ENCODE measurements around the gene TCF15.

- TF ChIP-seq, protein P1, sequence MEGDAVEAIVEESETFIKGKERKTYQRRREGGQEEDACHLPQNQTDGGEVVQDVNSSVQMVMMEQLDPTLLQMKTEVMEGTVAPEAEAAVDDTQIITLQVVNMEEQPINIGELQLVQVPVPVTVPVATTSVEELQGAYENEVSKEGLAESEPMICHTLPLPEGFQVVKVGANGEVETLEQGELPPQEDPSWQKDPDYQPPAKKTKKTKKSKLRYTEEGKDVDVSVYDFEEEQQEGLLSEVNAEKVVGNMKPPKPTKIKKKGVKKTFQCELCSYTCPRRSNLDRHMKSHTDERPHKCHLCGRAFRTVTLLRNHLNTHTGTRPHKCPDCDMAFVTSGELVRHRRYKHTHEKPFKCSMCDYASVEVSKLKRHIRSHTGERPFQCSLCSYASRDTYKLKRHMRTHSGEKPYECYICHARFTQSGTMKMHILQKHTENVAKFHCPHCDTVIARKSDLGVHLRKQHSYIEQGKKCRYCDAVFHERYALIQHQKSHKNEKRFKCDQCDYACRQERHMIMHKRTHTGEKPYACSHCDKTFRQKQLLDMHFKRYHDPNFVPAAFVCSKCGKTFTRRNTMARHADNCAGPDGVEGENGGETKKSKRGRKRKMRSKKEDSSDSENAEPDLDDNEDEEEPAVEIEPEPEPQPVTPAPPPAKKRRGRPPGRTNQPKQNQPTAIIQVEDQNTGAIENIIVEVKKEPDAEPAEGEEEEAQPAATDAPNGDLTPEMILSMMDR (IDR thresholded peaks at IDR 0.05; ENCODE audit: insufficient read depth, low read depth, low read length) = no peak
- TF ChIP-seq EZH2 (IDR thresholded peaks at IDR 0.05; ENCODE audit: insufficient read depth, low read length) = no peak
Observed at GRCh38 chr20:584971-585301, 25.2 kb downstream of the TCF15 start.

All from astrocyte (in vitro differentiated cells and primary cell).